Measurements from ENCODE around the gene FAM131C.
"Not testable (repeated sequence)": the region's sequence is repeated elsewhere in the genome, so short reads cannot be mapped to it uniquely, and the experiment has no call there.

Gene FAM131C

DNA sequence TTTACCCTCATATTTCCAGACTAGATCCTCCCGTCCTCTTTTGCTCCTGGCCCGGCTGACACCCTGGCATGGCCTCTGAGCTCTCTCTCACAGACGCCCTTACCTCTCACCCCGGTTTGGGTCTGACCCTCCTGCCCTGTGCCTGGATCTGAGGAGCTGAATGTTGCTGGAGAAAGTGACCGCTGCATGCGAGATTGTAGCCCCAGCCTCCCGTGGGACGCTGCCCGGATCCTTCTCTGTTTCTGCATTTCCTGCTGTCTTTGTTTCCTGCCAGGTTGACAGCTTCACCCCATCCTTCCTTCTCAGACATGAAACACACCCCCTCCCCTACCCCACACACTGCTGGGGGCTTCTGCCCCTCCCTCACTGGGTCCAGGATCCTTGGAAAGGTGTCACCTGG, 9.5 kb downstream of the FAM131C start:
- no peak for DNase-seq (ENCODE audit: insufficient read length)
- no peak for TF ChIP-seq POLR2AphosphoS5 (IDR thresholded peaks at IDR 0.05; ENCODE audit: low read depth, low read length)
- no peak for FAIRE-seq

GRCh38 chr1:16063226-16063829, 10.1 kb downstream of the FAM131C start:
- FAIRE-seq (no peak), DNase-seq (ENCODE audit: insufficient read length) (no peak)
- no peak for TF ChIP-seq POLR2A (IDR thresholded peaks at IDR 0.05; ENCODE audit: low read depth, low read length)
- no peak for TF ChIP-seq POLR2AphosphoS5 (IDR thresholded peaks at IDR 0.05; ENCODE audit: low read depth, low read length)
- TF ChIP-seq TAF1 (IDR thresholded peaks at IDR 0.05; ENCODE audit: borderline replicate concordance, low read depth, low read length), result no peak

- FAIRE-seq; DNase-seq (ENCODE audit: insufficient read length): not testable (repeated sequence)
Measured at GRCh38 chr1:16062687-16063075, 10.8 kb downstream of the FAM131C start.

GRCh38 chr1:16061989-16062686, 11.3 kb downstream of the FAM131C start:
- not testable (repeated sequence) for FAIRE-seq; DNase-seq (ENCODE audit: insufficient read length)

- no peak for DNase-seq (ENCODE audit: insufficient read length)
- TF ChIP-seq POLR2AphosphoS5 (IDR thresholded peaks at IDR 0.05; ENCODE audit: low read depth, low read length), result no peak
- no peak for TF ChIP-seq POLR2A (IDR thresholded peaks at IDR 0.05; ENCODE audit: low read depth, low read length)
- TF ChIP-seq TAF1 (IDR thresholded peaks at IDR 0.05; ENCODE audit: borderline replicate concordance, low read depth, low read length), result no peak
- FAIRE-seq, result no peak
Measured at GRCh38 chr1:16061266-16061665, 12.2 kb downstream of the FAM131C start.

DNA sequence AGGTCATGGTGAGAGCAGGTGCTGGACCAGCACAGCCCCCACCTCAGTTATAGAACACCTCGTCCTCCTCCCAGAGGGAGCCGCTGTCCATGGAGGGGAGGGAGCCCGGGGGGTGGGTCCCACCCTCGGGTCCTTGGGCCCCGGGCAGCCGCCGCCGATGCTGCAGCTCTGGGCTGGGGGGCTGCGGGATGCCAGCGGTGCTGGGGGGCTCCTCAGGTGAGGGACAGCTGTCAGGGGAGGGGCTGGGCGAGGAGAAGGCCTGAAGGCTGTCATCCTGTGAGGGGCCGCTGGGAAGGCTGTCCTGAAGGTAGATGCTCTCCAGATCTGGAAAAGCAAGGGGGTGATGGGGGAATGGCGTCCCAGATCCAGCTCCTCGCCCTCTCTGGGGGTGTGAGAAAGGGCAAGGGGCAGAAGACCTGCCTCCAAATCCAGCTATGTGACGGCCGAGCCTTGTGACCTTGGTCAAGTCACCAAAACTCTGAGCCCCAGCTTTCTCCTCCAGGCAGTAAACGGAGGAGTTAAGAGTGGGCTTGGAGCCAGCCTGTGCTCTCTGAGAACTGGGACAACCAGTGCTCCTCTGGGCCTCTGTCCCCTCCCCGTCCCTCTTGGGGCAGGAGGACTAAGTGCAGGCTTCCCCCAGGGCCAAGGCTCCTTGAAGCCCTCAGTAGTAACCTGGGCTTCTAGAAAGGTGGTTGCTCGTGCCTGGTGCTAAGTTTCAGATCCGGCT, 14.9 kb downstream of the FAM131C start:
- peak; percentile 76 for FAIRE-seq
- not testable (repeated sequence) for DNase-seq (ENCODE audit: insufficient read length)

GRCh38 chr1:16057314-16057915, 16.0 kb downstream of the FAM131C start:
- DNase-seq (ENCODE audit: insufficient read length); FAIRE-seq: not testable (repeated sequence)

DNA sequence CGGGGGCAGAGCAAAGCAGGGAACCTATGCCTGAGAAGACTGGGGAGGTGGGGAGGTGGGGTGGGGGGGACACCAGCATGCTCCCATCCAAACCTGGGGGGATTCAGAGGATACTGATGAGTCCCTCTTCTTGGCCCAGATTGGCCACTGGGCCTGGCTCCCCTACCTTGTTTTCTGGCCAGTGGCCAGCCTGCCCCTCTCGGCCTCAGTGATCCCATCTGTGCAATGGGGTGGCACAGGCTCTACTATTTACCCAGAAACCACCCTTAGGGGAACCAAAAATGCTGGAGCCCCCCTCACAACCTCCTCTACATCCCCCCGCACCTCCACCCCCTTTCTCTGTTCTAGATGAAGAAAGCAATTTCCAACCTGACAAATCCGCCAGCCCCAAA, 16.9 kb downstream of the FAM131C start:
- FAIRE-seq; DNase-seq (ENCODE audit: insufficient read length): not testable (repeated sequence)

GRCh38 chr1:16055613-16056520, 17.6 kb downstream of the FAM131C start:
- FAIRE-seq (peak; percentile 93), DNase-seq (ENCODE audit: insufficient read length) (peak; percentile 93)
- TF ChIP-seq TAF1 (IDR thresholded peaks at IDR 0.05; ENCODE audit: borderline replicate concordance, low read depth, low read length) (no peak), POLR2A (IDR thresholded peaks at IDR 0.05; ENCODE audit: low read depth, low read length) (no peak), POLR2AphosphoS5 (IDR thresholded peaks at IDR 0.05; ENCODE audit: low read depth, low read length) (no peak)

DNA sequence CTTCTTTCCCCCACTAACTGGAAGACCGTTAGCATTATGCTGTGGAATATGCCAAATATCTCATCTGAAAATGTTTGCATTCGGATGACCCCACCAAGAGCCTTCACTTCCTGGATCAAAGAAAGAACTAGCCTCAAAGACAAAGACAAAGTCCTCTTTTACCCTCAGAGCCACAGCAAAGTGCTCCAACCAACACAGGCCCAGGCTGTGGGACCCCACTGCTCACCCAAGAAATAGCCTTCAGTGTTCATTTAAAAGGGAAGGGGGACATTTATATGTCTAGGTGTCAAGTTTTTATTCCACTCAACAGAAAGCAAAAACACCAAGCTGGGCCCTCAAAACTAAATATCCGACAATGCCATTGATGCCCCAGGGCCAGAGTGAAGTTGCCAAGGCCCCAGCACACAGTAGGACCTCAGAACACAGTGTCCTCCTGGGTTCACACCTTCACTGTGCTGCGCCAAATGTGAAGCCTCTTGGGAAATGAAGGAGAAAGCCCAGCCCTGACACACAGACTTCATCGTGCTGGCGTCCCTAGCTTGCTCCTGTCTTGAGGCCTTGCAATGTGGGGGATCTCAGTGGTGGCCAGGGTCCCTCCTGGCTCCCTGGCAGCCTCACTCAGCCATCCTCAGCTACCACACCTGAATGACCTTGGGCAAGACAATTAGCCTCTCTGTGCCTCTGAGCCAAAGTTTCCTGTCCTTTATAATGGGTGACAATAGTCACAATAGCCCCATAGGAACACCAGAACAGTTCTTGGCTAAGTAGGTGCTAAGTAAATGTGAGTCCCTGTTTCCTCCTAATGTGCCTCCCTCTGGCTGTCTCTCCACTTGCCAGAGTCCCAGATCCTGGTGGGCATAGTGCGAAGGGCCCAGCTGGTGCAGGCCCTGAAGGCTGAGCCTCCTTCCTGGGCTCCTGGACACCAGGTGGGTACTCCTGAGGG, 18.6 kb downstream of the FAM131C start:
- FAIRE-seq (no peak), DNase-seq (ENCODE audit: insufficient read length) (no peak)
- TF ChIP-seq POLR2A (IDR thresholded peaks at IDR 0.05; ENCODE audit: low read depth, low read length) (no peak), POLR2AphosphoS5 (IDR thresholded peaks at IDR 0.05; ENCODE audit: low read depth, low read length) (no peak), TAF1 (IDR thresholded peaks at IDR 0.05; ENCODE audit: borderline replicate concordance, low read depth, low read length) (no peak)

- FAIRE-seq, result no peak
- no peak for TF ChIP-seq POLR2AphosphoS5 (IDR thresholded peaks at IDR 0.05; ENCODE audit: low read depth, low read length)
- no peak for TF ChIP-seq POLR2A (IDR thresholded peaks at IDR 0.05; ENCODE audit: low read depth, low read length)
- no peak for TF ChIP-seq TAF1 (IDR thresholded peaks at IDR 0.05; ENCODE audit: borderline replicate concordance, low read depth, low read length)
- no peak for DNase-seq (ENCODE audit: insufficient read length)
Measured at GRCh38 chr1:16053781-16054502, 19.5 kb downstream of the FAM131C start.

- not testable (repeated sequence) for FAIRE-seq; DNase-seq (ENCODE audit: insufficient read length)
Measured at GRCh38 chr1:16051949-16052348, 21.5 kb downstream of the FAM131C start.
